ENCODE data around the gene ITGAV.

GRCh38 chr2:186554429-186554828 is 35.4 kb upstream of the ITGAV start:
- TF ChIP-seq POLR2A (IDR thresholded peaks at IDR 0.05; ENCODE audit: low read depth, low read length): no peak
- no peak for TF ChIP-seq POLR2AphosphoS5 (IDR thresholded peaks at IDR 0.05; ENCODE audit: low read depth, low read length)
- no peak for TF ChIP-seq TAF1 (IDR thresholded peaks at IDR 0.05; ENCODE audit: borderline replicate concordance, low read depth, low read length)
